Medulla oblongata (tissue), 1 donor: ENCODE results near the gene TMPRSS11E.
"Not testable (repeated sequence)": the region's sequence is repeated elsewhere in the genome, so short reads cannot be mapped to it uniquely, and the experiment has no call there.

ENCODE experiments used
- DNase-seq: peaks from one replicate; pipeline ENCODE4 v3.0.0-alpha.2; 2015; ENCODE audit errors: extremely low spot score

TMPRSS11E gene, protein sequence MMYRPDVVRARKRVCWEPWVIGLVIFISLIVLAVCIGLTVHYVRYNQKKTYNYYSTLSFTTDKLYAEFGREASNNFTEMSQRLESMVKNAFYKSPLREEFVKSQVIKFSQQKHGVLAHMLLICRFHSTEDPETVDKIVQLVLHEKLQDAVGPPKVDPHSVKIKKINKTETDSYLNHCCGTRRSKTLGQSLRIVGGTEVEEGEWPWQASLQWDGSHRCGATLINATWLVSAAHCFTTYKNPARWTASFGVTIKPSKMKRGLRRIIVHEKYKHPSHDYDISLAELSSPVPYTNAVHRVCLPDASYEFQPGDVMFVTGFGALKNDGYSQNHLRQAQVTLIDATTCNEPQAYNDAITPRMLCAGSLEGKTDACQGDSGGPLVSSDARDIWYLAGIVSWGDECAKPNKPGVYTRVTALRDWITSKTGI

DNA sequence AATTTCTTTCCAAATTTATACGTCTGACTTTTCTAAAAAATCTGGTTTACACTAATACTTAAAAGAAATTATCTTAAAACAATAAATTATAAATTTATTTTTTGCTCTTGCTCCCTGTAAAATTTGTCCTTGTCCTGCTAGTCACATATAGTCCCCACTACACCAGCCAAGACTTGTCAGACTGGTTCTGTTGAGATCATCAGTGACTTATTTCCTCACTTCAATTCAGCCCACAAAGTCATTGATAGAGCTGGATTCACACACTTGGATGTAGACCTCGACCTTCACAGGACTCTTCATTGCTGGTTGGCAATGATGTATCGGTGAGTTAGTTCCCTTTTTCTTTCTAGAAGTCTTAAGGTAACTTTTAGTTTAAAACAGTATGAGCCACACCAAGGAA, at the start of gene TMPRSS11E:
Gene TMPRSS11E (plus strand): TSS at position 263 of the 400 bp plus-strand sequence. CDS start 50 bp downstream, at position 313.
- DNase-seq, result no peak

DNA sequence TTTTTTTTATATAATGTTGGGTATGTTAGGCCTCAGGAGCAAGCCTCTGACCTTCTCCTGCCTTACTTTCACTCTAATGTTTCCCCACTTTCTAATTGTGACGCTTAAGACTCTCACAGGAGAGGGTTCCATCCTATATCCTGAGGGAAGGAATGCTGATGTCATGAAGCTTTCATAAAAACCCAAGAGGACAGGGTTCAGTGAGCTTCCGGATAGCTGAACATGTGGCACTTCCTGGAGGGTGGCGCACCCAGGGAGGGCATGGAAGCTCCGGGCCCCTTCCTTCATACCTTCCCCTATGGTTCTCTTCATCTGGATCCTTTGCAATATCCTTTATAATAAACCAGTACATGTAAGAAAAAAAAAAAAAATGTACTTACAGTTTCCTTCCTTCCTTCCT, 48.0 kb upstream of the TMPRSS11E start:
- DNase-seq, result no peak

DNA sequence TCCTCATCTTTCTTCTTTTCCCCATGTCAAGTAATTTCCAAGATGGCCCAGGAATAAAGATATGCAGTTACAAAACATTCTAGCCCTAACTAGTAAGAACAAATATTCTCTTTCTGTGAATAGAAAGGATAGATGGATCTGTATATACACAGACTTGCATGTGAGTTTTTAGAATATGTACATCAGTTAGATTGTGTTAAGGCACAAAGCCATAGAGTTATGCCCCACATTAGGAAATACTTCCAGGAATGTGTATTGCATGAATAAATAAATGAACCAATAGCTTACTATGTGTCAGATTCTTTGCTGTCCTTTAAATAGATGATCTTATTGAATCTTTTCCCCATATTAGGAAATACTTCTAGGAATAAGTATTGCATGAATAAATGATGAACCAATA, 46.0 kb upstream of the TMPRSS11E start:
- DNase-seq, result no peak

DNA sequence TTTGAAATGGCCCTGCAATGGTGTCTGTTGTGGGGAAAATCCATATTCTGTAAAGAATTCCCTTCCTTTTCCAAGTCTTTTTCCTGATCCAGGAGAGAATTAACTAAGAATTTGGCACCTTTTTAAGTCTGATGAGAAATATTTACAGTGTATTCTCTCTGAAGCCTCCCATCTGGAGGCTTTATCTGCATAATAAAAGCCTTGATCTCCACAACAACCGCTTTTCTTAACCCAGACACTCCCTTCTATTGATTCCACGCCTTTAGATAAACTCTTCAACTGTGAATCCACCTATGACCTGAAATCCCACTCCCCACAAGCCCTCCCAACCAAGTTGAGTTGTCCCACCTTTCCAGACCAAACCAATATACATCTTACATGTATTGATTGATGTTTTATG, 43.1 kb upstream of the TMPRSS11E start:
- DNase-seq, result no peak

DNA sequence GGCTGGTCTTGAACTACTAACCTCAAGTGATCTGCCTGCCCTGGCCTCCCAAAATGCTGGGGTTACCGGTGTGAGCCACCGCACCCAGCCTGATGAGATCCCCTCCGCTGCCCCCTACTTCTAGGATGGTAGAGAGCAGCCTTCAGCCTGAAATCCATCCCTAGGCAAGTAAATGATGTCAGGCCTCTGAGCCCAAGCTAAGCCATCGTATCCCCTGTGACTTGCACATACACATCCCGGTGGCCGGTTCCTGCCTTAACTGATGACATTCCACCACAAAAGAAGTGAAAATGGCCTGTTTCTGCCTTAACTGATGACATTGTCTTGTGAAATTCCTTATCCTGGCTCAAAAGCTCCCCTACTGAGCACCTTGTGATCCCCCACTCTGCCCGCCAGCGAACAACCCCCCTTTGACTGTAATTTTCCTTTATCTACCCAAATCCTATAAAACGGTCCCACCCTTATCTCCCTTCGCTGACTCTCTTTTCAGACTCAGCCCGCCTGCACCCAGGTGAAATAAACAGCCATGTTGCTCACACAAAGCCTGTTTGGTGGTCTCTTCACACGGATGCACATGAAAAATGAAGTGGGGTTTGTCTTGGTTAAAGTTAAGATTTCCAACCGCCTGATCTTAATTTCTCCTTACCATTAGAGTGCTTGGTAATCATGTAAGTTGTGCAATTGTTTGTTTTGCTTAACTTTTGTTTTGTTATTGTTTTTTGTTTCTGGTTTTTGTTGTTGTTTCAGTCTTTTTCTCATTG, 41.4 kb upstream of the TMPRSS11E start:
- not testable (repeated sequence) for DNase-seq

DNA sequence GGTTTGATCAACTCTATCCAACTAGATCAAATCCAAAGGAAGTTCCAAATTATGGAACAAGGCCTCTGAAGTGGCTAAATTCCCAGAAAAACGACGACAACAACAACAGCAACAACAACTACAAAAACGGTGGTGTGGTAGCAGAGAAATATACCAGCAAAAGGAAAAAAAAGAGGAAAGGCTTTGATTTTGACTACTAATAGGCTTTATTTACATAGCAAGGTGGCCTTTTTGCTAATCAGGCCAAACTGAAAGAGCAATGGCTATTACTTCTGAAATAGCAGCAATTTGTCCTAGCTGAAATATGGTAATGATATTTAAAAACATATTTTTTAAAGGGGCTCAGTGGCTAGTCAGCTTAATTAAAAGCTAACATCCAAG, 40.8 kb upstream of the TMPRSS11E start:
- DNase-seq, result no peak

DNA sequence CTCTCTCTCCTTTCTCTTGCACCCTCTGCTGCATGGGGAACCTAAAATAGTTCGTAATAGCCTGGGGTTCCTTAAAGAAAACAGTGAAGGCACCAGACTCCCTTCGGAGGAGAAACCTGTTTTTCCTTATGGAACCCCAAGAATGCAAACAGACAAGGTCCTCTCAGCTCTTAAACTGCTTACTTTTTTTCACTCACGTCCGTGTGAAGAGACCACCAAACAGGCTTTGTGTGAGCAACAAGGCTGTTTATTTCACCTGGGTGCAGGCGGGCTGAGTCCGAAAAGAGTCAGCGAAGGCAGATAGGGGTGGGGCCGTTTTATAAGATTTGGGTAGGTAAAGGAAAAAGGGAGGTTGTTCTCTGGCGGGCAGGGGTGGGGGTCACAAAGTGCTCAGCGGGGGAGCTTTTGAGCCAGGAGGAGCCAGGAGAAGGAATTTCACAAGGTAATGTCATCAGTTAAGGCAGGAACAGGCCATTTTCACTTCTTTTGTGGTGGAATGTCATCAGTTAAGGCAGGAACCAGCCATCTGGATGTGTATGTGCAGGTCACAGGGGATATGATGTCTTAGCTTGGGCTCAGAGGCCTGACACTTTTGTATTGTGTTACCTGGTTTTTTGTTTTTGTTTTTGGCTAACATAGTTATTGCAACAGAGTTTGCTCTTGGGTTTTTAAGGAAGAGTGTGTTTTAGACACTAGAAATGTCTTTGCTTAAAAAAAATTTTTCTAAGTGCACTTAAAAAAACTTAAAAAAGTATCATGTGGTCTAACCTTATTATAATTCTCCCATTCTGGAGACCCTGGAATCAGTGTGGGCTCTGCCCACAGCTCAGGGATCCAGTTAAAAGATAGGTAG, 40.0 kb upstream of the TMPRSS11E start:
- not testable (repeated sequence) for DNase-seq

DNA sequence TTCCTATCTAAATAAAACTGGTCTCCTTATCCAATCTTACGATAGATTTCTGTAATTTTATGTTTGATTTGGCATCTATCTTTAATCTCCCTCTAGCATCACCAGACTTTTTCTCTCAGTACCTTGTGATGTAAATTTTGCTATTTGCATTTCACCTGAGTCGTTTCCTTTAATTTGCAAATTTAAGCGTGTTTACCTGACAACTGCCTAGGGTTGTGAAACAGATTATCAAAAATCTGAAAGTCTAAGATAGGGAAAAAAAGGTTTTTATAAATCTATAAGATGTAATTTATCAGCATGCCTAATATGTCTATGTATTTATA, 39.4 kb upstream of the TMPRSS11E start:
- DNase-seq, result no peak

DNA sequence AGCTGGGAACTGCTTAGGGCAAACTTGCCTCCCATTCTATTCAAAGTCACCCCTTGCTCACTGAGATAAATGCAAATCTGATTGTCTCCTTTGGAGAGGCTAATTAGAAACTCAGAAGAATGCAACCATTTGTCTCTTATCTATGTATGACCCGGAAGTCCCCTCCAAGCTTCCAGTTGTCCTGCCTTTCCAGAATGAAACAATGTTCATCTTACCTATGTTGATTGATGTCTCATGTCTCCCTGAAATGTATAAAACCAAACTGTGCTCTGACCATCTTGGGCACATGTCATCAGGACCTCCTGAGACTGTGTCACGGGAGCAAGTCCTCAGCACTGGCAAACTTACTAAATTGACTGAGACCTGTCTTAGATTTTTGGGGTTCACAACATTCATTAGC, 37.1 kb upstream of the TMPRSS11E start:
- DNase-seq, result no peak

DNA sequence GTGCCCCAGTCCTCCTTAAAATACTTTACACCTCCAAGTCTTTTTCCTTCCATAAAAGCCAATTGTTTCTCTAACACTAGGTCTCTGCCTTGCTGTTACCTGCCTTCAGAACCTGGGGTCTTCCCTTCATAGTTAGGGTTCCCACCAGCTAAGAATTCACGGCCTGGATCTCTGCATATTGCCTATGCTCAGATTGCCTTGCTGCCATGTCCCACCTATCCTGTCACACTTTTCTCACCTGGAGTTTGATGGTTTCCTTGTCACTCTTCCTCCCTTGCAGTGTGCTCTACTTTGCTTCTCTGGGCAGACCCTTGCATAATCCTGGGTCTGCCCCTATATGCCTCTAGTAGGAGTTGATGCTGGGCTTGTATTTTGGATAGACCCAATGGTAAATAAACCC, 36.6 kb upstream of the TMPRSS11E start:
- DNase-seq, result no peak

DNA sequence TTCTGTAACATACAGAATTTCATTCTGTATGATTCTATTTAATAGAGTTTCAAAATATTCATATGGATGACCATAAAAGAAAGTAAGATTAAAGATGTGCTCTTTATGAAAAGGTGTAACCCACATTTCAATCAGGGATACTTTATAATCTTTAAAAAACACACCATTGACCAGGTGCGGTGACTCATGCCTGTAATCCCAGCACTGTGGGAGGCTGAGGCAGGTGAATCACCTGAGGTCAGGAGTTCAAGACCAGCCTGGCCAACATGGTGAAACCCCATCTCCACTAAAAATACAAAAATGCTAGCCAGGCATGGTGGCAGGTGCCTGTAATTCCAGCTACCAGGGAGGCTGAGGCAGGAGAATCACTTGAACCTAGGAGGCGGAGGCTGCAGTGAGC, 35.2 kb upstream of the TMPRSS11E start:
- not testable (repeated sequence) for DNase-seq

DNA sequence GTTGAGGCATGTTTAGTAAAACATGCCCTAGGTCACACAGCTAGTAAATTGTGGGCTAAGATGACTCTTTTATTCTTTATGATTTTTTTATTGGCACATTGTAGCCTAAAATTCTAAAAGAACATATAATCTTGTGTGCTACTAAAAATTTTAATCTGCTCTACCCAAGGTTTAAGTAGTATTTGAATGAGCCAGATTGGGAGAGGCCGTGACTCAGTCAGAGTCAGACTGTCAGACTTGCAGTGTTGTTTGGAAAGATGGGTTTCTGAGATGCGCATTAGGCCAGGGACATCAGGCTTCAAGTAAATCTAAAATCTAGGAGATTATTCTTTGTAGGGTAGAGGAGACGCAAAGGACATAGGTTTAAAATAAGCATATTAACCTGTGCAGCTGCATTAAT, 30.7 kb upstream of the TMPRSS11E start:
- DNase-seq, result no peak

DNA sequence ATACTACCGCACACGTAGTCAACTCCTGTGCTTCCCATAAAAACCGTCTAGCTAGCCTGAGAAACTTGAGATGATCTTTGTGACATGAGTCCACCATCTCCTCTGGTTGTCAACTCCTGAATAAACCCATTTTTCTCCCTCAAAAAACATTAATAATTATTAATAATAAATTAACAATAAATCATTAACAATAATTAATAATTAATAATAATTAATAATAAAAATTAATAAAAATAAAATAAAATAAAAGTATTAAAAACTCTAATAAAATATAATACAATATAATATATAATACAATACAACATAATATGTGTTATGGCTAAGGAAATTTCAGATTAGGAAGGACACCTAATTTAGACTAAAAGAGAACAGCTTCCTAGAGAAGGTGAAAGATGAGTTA, 20.7 kb upstream of the TMPRSS11E start:
- no peak for DNase-seq

DNA sequence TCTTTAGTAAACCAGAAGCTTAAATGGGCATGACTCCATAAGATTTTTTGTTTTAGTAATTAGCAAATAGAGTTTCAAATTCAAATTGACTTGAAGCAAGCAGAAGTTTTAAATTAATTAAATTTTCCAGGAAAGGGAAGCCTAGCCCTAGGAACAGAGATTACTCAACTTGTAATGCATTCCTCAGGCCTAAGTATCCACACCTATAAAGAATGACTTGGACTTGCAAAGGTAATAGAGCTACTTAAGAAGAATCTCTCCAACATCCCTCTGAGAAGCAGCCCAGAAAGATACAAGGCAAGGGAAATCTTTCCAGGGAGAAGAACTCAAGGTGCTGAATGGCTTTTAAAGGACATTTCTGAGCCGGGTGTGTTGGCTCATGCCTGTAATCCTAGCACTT, 16.9 kb upstream of the TMPRSS11E start:
- DNase-seq, result no peak

DNA sequence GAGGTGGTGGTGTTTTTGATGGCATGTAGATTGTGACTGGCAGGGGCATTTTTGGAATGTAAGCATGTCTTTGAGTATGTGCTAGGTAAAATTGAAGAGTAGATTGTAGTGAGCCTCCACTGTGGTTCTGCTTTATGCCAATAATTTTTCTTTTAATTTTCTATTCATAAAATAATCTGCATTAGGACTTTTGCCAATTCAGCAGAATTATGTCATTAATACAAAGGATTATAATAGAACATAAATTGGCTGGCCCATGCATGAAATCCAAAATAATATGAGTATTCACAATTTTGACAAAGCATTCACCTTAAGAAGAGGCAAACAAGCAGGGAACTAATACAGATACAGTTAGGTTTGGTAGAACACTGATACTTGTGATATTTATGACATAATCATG, 14.9 kb upstream of the TMPRSS11E start:
- DNase-seq, result no peak

DNA sequence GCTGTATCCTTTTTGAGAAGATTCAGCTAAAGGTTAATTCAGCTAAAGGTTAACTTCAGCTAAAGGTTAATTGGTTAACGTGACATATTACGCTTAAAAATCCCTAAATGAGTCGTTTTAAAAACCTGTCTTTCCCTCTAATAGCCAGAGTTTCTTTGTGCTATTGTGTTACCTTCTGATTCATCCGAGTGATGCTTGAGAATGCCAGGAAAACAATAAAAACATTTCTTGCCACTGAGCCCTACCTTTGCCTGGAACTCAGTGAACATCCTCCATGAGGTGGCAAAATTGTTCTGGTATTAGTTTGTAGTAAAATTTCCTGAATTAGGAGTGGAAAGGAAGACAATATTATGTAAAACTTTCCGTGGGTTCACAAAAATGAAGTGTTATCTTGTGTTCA, 13.7 kb upstream of the TMPRSS11E start:
- DNase-seq, result no peak

DNA sequence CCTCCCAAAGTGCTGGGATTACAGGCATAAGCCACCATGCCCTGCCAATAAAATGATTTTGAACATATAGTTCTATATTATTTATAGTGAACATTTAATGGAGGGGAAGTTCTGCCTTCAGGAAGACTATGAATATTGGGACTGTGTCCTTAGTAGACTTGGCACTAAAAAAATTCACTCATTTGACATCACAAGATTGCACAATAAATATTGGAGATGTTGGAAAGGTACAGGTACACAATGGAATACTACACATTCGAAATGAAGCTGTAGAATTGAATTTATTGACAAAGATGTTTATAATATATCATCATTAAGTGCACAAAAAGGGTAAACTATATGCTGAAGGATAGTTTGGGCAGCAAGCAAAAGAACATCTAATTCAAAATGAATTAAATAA, 13.0 kb upstream of the TMPRSS11E start:
- DNase-seq, result no peak

DNA sequence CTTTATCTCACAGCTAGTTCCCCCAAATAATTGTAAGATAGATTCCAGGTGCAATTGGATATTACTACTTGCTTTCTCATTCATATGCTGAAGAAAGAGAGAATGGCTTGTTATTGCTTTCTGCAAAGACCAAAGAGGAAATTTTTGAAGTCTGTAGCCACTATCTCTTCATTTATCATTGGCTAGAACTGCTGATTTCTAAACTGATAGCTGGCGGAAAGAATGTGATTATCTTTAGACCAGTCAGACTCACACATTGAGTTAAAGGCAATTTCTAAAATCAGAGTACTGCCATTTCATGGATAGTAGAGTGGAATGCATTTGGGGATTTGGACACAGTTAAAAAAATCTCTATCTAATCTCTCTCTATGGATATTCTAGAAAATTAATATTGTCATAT, 12.4 kb upstream of the TMPRSS11E start:
- DNase-seq, result no peak

DNA sequence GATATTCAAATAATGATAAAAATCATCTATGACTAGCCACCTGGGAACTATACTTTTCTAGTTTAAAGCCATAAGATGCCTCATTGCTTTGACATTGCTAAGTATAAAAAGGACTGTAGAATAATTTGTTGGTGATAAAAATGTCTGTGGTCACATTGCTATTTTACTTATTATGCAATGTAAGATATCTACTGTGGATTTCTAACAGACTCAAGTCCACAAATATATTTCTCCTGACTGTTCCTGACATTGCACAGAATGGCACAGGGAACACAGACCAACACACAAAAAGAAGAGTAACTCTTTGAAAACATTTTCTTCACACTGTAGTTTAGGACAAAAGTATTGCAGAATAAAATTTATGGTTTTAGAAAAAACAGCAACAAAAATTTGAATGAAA, 2.2 kb upstream of the TMPRSS11E start:
- DNase-seq, result no peak

DNA sequence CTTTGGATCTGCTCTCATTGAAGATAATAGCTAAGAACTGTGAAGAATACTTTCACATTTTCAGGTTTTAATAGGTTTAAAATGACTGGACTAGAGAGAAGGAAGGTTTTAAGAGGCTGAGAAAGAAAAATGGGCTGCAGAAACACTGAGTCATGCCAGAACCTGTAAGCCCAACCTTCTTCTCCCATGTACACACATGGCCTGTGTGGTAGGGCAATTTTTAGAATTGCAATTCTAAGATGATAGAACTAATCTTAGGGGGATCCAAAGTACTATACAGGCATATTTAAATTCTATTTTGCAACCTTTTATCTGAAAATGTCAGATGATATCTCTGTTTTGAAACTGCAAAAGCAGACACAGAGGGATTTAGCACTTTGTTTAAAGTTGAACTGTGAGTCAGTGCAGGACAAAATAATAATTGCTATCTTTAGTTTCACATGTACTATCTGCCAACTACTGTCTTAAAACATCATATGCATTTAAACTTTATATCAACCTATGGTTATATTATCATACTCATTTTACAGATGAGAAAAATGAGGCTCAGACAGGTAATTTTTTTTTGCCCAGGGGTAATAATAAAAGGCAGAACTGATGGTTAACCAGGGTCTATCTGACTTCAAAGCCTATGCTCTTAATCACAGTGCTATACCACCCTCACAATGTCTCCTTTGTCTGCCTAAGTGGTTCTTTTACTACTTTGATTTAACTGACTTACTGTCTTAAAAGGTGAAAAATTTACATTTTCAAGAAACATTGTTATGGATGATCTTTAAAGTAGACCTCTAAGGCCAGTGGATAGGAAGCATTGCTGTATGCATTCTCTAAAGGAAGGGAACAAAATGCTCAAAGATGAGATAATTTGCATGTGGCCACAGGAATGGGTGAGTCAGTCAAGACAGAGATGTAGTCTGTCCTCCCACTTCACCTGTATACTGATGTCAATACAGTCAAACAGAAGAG, 4.3 kb downstream of the TMPRSS11E start:
- DNase-seq, result no peak

DNA sequence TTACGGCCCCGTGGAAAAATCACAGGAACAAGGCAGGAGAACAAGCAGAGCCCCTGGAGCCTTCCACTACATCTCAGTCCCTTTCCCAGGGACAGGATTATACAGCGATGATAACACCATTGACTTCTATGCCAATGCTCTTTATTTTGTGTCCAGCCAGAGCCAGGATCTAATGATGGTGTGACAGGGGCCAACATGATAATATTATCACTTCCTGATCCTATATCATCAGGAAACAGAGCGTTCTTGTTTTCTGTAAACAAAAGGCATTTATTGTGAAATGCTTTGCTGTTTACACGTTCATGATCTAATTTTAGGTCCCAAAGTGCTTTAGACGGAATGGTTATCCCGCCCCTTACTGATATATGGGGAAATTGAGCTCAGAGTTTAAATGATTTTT, 12.8 kb downstream of the TMPRSS11E start:
- DNase-seq, result no peak
